ENCODE data around the gene CNP.

- no peak for TF ChIP-seq EZH2 (IDR thresholded peaks at IDR 0.05; ENCODE audit: borderline replicate concordance, insufficient read depth, low read depth, low read length, poor library complexity, severe bottlenecking)
- TF ChIP-seq, protein P1, sequence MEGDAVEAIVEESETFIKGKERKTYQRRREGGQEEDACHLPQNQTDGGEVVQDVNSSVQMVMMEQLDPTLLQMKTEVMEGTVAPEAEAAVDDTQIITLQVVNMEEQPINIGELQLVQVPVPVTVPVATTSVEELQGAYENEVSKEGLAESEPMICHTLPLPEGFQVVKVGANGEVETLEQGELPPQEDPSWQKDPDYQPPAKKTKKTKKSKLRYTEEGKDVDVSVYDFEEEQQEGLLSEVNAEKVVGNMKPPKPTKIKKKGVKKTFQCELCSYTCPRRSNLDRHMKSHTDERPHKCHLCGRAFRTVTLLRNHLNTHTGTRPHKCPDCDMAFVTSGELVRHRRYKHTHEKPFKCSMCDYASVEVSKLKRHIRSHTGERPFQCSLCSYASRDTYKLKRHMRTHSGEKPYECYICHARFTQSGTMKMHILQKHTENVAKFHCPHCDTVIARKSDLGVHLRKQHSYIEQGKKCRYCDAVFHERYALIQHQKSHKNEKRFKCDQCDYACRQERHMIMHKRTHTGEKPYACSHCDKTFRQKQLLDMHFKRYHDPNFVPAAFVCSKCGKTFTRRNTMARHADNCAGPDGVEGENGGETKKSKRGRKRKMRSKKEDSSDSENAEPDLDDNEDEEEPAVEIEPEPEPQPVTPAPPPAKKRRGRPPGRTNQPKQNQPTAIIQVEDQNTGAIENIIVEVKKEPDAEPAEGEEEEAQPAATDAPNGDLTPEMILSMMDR (IDR thresholded peaks at IDR 0.05), result no peak
These were observed 34.0 kb downstream of the CNP start for GRCh38 chr17:42000413-42001133.
